ENCODE results near the gene HNRNPUL1. TPM values are rescaled to one million over a fixed set of nuclear protein-coding genes. Genes with fewer than 3 reads are reported as not detected.

Gene HNRNPUL1
- total and polyA plus RNA-seq, 2 donors (not counting 3 experiments of a cell fraction or from before 2014, with no cell fraction given) = 83.2 to 261 TPM

GRCh38 chr19:41330481-41330880 lies 66.3 kb downstream of the HNRNPUL1 start:
- Histone ChIP-seq H3K4me3 (replicated peaks in 1 of 3; ENCODE audit: insufficient read depth in 1 of 3, low read depth in 1 of 3, low read length in 3 of 3) (no peak overlapping the region), H3K4me2 (ENCODE audit: insufficient read depth, low read length) (no peak overlapping the region), H3K4me1 (ENCODE audit: control insufficient read depth, extremely low read depth, insufficient read depth, low read length) (peaks cover 42% of the 10 kb centered on the region), H3K36me3 (ENCODE audit: control insufficient read depth in 2 of 2, extremely low read depth in 1 of 2, insufficient read depth in 2 of 2, low read length in 2 of 2) (peaks cover 18 to 40% of the 10 kb centered on the region in 2 experiments), H3K27me3 (ENCODE audit: control insufficient read depth in 2 of 2, insufficient read depth in 2 of 2, low read length in 2 of 2) (no peaks in the 10 kb centered on the region), H2AFZ (ENCODE audit: low read depth, low read length) (no peak overlapping the region), H3K27ac (ENCODE audit: insufficient read depth, low read depth, low read length) (no peak overlapping the region), H3K9me1 (replicated peaks; ENCODE audit: control insufficient read depth, extremely low read depth, insufficient read depth, low read length) (no peaks in the 10 kb centered on the region), H3K79me2 (ENCODE audit: control insufficient read depth, insufficient read depth, low read length) (peaks cover 21% of the 10 kb centered on the region), H3K9ac (replicated peaks; ENCODE audit: extremely low read depth, insufficient read depth, low read length) (no peak overlapping the region), H4K20me1 (replicated peaks; ENCODE audit: control insufficient read depth, extremely low read depth, insufficient read depth, low read length) (no peaks in the 10 kb centered on the region), H3K9me3 (replicated peaks; ENCODE audit: control insufficient read depth, insufficient read depth, low read length) (no peaks in the 10 kb centered on the region)
- POLR2A ChIA-PET = no interaction called here
- FAIRE-seq (no peak), DNase-seq (ENCODE audit: low read depth, low spot score) (no peak)
- intact Hi-C loops (cut with micrococcal nuclease) (no loop called here), dilution Hi-C loops (cut with MboI; ENCODE audit: extremely low pct_ligation_motif_present, low sequenced_read_pairs) (no loop called here)
- BruUV-seq (replicated peaks) = no TSS peak
- CTCF ChIA-PET = no interaction called here
- TF ChIP-seq FOS (IDR thresholded peaks at IDR 0.05; ENCODE audit: borderline replicate concordance, insufficient read depth, low read length) (no peak), GATA2 (IDR thresholded peaks at IDR 0.05; ENCODE audit: insufficient read depth, insufficient read length, low read depth, low read length) (no peak), CTCF (IDR thresholded peaks at IDR 0.05; ENCODE audit: extremely low read depth in 1 of 2, insufficient read depth in 1 of 2, low read depth in 1 of 2, low read length in 2 of 2) (no peak), MAX (IDR thresholded peaks at IDR 0.05; ENCODE audit: insufficient read depth, insufficient read length) (no peak), EZH2 (IDR thresholded peaks at IDR 0.05; ENCODE audit: borderline replicate concordance, low read depth, low read length, severe bottlenecking) (no peak), POLR2AphosphoS5 (IDR thresholded peaks at IDR 0.05; ENCODE audit: insufficient read depth, low read depth, low read length) (no peak), MYC (IDR thresholded peaks at IDR 0.05; ENCODE audit: low read depth, low read length) (no peak), JUN (IDR thresholded peaks at IDR 0.05; ENCODE audit: borderline replicate concordance, insufficient read depth, insufficient read length, low read depth) (no peak), POLR2A (IDR thresholded peaks at IDR 0.05; ENCODE audit: low read depth, low read length) (no peak)

Measured in endothelial cell of umbilical vein (primary cell).